Stimulated activated CD4-positive, alpha-beta T cell treated with anti-CD3 and anti-CD28 coated beads, Interleukin-4, amount 100 ng/mL, for 48 hours (primary cell): ENCODE results near the gene HAND2.

Experiments used
- DNase-seq, 2 donors: peaks; one replicate each; pipeline ENCODE4 v3.0.0-alpha.2; 2020; ENCODE audit warnings: low read depth in 2 of 2

The HAND2 gene

DNA sequence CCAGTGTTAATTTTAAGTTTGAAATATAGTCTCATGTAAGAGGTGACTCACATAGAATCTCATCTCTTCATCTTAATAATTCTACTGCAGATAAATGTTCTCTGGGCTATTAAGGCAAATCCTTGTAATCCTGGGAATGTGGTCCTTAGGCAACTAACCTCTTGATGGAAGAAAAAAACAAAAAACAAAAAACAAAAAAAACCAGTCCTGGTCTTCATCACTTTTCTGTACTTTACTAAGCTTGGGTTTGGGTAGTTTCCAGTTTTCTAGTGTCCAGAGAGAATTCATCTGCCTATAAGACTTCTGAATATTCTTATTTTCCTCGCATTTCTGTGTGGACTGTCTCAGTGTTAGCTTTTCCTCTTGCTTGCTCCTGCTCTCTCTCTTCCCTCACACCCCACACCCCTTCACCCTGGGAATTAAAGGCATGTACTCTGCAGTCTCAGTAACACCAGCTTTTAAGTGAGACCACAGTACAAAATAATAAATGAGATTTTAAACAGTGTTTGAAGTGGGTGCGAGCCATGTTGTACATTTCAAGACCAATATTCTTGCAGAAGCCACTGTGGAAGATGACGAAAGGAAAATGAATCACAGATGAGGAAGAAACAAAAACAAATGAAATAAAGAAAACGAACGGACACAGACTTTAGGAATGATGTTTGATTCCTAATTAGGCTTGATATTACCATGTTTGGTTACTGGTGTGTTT lies 51.7 kb downstream of the HAND2 start:
- DNase-seq, result no peak

DNA sequence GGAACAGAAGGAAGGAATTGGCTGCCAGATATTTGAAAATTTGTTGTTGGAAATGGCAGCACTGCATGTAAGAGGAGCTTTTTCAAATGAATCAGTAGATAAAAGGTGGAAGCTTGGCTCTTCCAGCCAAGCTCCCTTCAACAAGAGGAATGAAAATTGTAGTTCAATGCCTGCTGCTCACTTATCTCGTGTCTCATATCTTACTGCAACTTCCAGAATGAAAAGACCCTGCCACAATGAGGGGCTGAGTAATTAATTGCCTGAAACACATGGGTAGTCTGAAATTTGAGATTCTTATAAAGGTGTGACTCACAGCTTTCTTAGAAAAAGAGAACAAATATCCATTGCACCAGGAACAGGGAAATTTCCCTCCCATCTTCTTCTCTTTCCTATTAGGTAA lies 53.0 kb downstream of the HAND2 start:
- DNase-seq, result no peak
